GM12872 (cell line): ENCODE data around the gene SORL1.

Source experiments
- CTCF ChIP-seq: IDR thresholded peaks from 3 replicates; pipeline ENCODE4 v1.5.1; 2011; ENCODE audit warnings: low read depth, mild to moderate bottlenecking, low read length, moderate library complexity; ENCODE audit not compliant: insufficient read depth

Gene SORL1

GRCh38 chr11:121649798-121650197 lies 197.7 kb downstream of the SORL1 start:
- TF ChIP-seq CTCF: no peak

DNA sequence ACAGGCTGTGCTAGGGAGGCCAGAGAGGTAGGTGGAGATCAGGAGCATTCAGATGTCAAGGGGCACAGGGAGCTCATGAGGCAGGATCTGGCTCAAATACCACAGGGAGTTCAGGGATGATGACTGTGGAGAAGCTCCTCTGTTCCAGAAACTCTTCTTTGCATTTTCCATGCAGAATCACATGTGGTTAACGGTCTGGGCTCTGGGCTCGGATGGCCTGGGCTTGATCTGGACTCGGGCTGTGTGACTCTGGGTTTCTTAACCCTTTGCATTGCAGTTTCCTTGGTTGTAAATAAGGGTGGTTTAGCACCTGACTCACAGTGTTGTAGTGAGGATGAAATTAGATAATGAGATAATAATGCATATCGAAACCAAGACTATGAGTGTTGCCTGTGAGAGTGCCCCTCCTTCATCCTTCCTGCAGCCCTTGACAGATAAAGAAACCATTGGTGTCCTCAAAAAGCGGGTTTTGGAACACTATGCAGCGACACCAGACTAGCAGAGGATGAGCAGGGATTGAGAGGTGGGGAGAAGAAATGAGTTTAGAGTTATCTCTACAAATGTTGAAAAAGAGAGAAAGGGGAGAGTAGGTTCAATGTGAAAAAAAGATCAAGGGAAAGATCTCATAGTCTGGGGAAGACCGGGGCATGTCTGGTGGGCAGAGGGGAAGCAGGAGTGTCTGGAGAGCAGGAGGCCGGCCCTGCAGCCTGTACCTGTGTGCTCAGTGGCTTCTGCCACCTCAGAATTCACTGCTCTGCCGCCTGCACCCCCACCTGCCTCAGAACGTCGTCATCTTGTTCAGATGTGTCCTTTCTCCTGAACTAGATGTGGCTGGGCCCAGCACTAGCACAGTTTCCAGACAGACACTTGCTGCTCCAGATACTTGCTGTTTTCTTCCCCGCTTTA lies 198.5 kb downstream of the SORL1 start:
- TF ChIP-seq CTCF: no peak

- TF ChIP-seq CTCF: no peak
These were observed 199.1 kb downstream of the SORL1 start for GRCh38 chr11:121651257-121651605.

DNA sequence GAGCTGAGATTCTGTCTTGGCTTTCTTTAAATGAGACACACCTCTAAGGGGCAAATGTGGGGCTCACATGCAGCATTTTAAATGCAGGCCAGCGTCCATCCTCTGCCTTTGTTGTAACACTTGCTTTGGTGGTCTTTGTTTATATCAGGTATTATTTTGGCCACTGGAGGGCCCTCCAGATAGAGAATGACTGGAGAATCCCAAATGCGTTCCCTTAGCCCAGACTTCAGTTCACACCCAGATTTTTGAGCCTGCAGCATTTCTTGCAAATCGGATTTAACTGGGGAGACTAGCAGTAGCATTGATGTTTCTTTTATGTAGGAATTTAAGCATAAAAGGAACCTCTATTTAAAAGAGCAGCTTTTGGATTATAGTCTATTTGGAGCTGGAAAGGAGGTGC lies 200.9 kb downstream of the SORL1 start:
- 0 out of 3 replicates have a peak, but pooled peaks have one; percentile 17 for TF ChIP-seq CTCF

DNA sequence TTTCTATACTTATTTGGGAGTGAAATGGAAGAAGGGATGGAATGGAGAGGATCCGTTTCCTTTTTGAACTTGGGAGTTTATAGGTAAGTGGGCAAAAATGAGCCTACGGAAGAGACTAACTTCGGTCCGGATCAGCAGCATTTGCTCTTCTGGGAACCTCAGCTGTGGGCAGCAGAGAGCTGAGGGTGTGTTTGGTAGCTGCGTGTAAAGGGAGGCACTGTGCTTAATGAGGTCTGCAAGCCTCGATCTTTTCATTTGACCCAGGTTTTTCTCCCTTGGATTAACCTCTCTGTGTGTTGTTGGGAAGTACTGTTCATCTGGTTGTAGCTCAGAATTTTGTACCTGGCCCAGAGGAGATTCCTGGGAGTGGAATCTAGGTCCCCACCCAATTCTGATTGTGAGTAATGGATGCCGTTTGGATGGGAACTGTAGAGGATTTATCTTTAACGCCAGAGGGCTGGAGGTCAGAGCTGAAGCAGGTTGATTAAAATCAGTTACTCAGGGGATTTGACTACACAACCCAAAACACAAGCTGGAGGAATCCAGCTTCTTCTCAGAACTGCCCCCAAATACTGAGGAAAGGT lies 202.2 kb downstream of the SORL1 start:
- no peak for TF ChIP-seq CTCF

- no peak for TF ChIP-seq CTCF
These were observed 202.9 kb downstream of the SORL1 start for GRCh38 chr11:121654843-121655536.

GRCh38 chr11:121655537-121656327 lies 203.6 kb downstream of the SORL1 start:
- TF ChIP-seq CTCF: peak; percentile 93
